Gastroesophageal sphincter (tissue), 4 donors: ENCODE measurements around the gene TSACC. TPM values are rescaled to one million over a fixed set of nuclear protein-coding genes. Genes with fewer than 3 reads are reported as not detected.
"Not testable (repeated sequence)": the region's sequence is repeated elsewhere in the genome, so short reads cannot be mapped to it uniquely, and the experiment has no call there.

Experiments used
- ATAC-seq: fragments of 150-250 bp; one replicate; pipeline ENCODE4 v1.9.1; 2016; ENCODE audit warnings: mild to moderate bottlenecking, moderate library complexity
- H3K27ac ChIP-seq, 4 donors: fragments of 200-600 bp; sonication (generic) in 3 of 4; 1 replicate in 3 of 4; 2 replicates in 1 of 4; pipeline ENCODE4 v1.5.1; 2016 to 2019
- H3K27me3 ChIP-seq: fragments of 200-600 bp; sonication (generic); one replicate; pipeline ENCODE4 v1.5.1; 2019
- H3K36me3 ChIP-seq, 2 donors: fragments of 200-600 bp; sonication (generic); one replicate each; pipeline ENCODE4 v1.5.1; 2019; ENCODE audit warnings: control low read depth in 1 of 2
- H3K4me1 ChIP-seq, 3 donors: fragments of 200-600 bp; sonication (generic); 1 replicate in 2 of 3; 2 replicates in 1 of 3; pipeline ENCODE4 v1.5.1; 2016 to 2019; ENCODE audit warnings: control low read depth in 2 of 3
- H3K4me3 ChIP-seq, 2 donors: fragments of 200-600 bp; sonication (generic); one replicate each; pipeline ENCODE4 v1.5.1; 2019; ENCODE audit warnings: mild to moderate bottlenecking in 1 of 2, moderate library complexity in 1 of 2
- H3K9me3 ChIP-seq, 3 donors: fragments of 200-600 bp; sonication (generic); one replicate each; pipeline ENCODE4 v1.5.1; 2017 to 2019; ENCODE audit warnings: control low read depth in 2 of 3
- EP300 ChIP-seq: sonication (generic); formaldehyde crosslinking; IDR thresholded peaks from one replicate; pipeline ENCODE4 v1.6.1; 2017; ENCODE audit warnings: antibody characterized with exemption, mild to moderate bottlenecking
- POLR2A ChIP-seq, 2 donors: fragments of 450-650 bp; IDR thresholded peaks; one replicate each; pipeline ENCODE4 v1.6.1; 2017; ENCODE audit warnings: antibody characterized with exemption in 2 of 2, mild to moderate bottlenecking in 2 of 2, moderate library complexity in 1 of 2
- POLR2AphosphoS5 ChIP-seq: sonication (generic); formaldehyde crosslinking; IDR thresholded peaks from one replicate; pipeline ENCODE4 v1.6.1; 2017; ENCODE audit warnings: antibody characterized with exemption
- WGBS, 2 donors: methylation state at CpG; one replicate each; pipeline ENCODE4 v1.1.5; 2018; ENCODE audit warnings: low coverage in 1 of 2; 5-methylcytosine and 5-hydroxymethylcytosine counted together
- total RNA-seq, 4 donors: library from RNA; depleted of rRNA; stranded (reverse); fragments of >200 nt; gene quantifications; one replicate each; pipeline ENCODE4 v1.1.0, GENCODE V29; 2016
- TF ChIP-seq, protein P1 (sequence below), 4 experiments: fragments of 200-600 bp in 2 of 4; fragments of 450-650 bp in 2 of 4; sonication (generic) in 1 of 4; IDR thresholded peaks; one replicate each; pipeline ENCODE4 v1.5.1; 2017 to 2019; ENCODE audit warnings: antibody characterized with exemption in 4 of 4, mild to moderate bottlenecking in 2 of 4, moderate library complexity in 2 of 4

Gene TSACC
- total RNA-seq, 4 donors from 2014 or later: not detected

DNA sequence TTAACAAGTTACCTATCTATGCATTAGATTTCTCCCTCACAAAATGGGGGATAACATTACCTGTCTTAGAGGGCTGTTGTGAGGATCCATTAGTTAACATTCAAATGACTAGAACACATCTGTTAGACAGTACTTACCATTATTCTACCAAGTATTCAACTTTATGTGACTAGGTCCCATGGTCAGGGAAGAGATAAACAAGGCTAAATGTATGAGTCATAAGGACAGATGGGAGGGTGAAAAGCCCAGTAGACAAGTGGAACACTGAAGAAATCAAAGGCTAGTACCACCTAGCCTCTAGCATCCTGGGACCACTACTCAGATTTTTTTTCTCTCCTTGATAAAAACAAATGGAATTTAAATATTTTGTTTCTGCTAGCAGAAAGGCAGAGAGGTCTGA lies 30.2 kb upstream of the TSACC start:
- Histone ChIP-seq H3K36me3 (peaks cover 0 to 90% of the 10 kb centered on the region in 2 donors), H3K27me3 (no peaks in the 10 kb centered on the region), H3K27ac (no peak overlapping the region), H3K4me1 (no peaks in the 10 kb centered on the region), H3K4me3 (no peak overlapping the region), H3K9me3 (no peaks in the 10 kb centered on the region)
- no peak for ATAC-seq
- TF ChIP-seq EP300 (no peak), POLR2A (IDR thresholded peaks at IDR 0.05) (no peak), POLR2AphosphoS5 (no peak)
- TF ChIP-seq, protein P1, sequence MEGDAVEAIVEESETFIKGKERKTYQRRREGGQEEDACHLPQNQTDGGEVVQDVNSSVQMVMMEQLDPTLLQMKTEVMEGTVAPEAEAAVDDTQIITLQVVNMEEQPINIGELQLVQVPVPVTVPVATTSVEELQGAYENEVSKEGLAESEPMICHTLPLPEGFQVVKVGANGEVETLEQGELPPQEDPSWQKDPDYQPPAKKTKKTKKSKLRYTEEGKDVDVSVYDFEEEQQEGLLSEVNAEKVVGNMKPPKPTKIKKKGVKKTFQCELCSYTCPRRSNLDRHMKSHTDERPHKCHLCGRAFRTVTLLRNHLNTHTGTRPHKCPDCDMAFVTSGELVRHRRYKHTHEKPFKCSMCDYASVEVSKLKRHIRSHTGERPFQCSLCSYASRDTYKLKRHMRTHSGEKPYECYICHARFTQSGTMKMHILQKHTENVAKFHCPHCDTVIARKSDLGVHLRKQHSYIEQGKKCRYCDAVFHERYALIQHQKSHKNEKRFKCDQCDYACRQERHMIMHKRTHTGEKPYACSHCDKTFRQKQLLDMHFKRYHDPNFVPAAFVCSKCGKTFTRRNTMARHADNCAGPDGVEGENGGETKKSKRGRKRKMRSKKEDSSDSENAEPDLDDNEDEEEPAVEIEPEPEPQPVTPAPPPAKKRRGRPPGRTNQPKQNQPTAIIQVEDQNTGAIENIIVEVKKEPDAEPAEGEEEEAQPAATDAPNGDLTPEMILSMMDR (IDR thresholded peaks at IDR 0.05): no peak

DNA sequence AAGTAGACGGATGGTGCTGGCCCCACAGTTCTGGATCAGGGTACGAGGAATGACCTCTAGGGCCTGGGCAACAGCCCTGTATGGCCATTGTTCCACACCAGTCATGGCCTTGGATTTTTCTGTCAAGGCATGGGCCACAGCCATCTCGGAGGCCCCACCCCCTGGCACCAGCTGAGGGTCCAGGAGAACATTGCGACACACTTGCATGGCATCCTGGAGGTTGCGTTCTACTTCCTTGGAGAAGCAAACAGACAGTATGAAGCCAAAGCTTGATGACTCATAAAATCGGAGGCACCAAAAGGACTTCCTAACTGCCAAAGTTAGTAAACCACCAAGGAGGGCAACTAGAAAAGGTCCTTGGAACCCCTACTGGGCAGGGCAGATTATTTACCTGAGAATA lies 27.4 kb upstream of the TSACC start:
- H3K4me3 ChIP-seq: no peak overlapping the region
- H3K27me3 ChIP-seq: no peaks in the 10 kb centered on the region
- no peak overlapping the region for H3K27ac ChIP-seq
- TF ChIP-seq, protein P1 (IDR thresholded peaks at IDR 0.05): no peak
- no peak for TF ChIP-seq EP300
- no peak for TF ChIP-seq POLR2A (IDR thresholded peaks at IDR 0.05)
- no peak for TF ChIP-seq POLR2AphosphoS5
- peaks cover 0 to 100% of the 10 kb centered on the region in 2 donors for H3K36me3 ChIP-seq
- 61 to 77% methylated on average over 2 to 4 of the region's 6 CpGs for WGBS, 2 donors
- ATAC-seq: peak; percentile 31
- H3K4me1 ChIP-seq: no peaks in the 10 kb centered on the region
- H3K9me3 ChIP-seq: no peaks in the 10 kb centered on the region

DNA sequence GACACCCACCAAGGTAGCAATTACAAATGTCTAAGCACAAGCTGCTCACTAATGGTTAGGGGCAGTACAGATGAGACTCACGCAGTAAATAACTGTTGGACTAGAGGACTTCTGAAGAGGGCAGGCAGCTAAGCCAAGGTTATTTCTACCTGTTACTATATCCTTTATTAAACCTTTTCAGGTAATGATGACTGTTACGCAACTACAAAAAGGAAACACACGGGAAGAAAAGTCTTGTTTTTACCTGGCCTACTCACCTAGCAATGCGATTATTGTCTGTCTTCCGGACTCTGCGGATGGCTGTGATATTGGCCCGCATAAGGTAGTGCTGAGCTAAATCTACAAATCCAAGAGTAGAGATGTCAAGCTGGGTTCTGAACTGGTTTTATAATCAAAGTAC lies 21.4 kb upstream of the TSACC start:
- Histone ChIP-seq H3K36me3 (peaks cover 20 to 100% of the 10 kb centered on the region in 2 donors), H3K27me3 (no peaks in the 10 kb centered on the region), H3K27ac (no peak overlapping the region), H3K4me1 (no peaks in the 10 kb centered on the region), H3K4me3 (no peak overlapping the region), H3K9me3 (no peaks in the 10 kb centered on the region)
- ATAC-seq: no peak
- 83 to 93% methylated on average over 1 to 7 of the region's 7 CpGs for WGBS, 2 donors
- TF ChIP-seq, protein P1 (IDR thresholded peaks at IDR 0.05): no peak
- no peak for TF ChIP-seq POLR2AphosphoS5
- no peak for TF ChIP-seq EP300
- no peak for TF ChIP-seq POLR2A (IDR thresholded peaks at IDR 0.05)

GRCh38 chr1:156319664-156320063 lies 18.7 kb upstream of the TSACC start:
- Histone ChIP-seq H3K4me3 (no peak overlapping the region), H3K9me3 (no peaks in the 10 kb centered on the region), H3K36me3 (peaks cover 20 to 100% of the 10 kb centered on the region in 2 donors), H3K4me1 (no peaks in the 10 kb centered on the region), H3K27me3 (no peaks in the 10 kb centered on the region), H3K27ac (no peak overlapping the region)
- no peak for ATAC-seq
- 50% methylated on average over 1 of the region's 1 CpG; no CpG with 5 or more reads in 1 of the 2 donors for WGBS, 2 donors
- no peak for TF ChIP-seq EP300
- TF ChIP-seq, protein P1 (IDR thresholded peaks at IDR 0.05): peak; percentile 25 to 36 (median 30)

- Histone ChIP-seq H3K4me3 (no peak overlapping the region), H3K36me3 (peaks cover 20 to 100% of the 10 kb centered on the region in 2 donors), H3K4me1 (no peaks in the 10 kb centered on the region), H3K9me3 (no peaks in the 10 kb centered on the region), H3K27me3 (no peaks in the 10 kb centered on the region), H3K27ac (no peak overlapping the region)
- TF ChIP-seq, protein P1 (IDR thresholded peaks at IDR 0.05): no peak
- TF ChIP-seq POLR2AphosphoS5: no peak
- TF ChIP-seq EP300: no peak
- no peak for TF ChIP-seq POLR2A (IDR thresholded peaks at IDR 0.05)
- ATAC-seq: no peak
- WGBS, 2 donors: 65 to 68% methylated on average over 2 to 3 of the region's 3 CpGs
Measured at GRCh38 chr1:156320560-156320959, 17.8 kb upstream of the TSACC start.

DNA sequence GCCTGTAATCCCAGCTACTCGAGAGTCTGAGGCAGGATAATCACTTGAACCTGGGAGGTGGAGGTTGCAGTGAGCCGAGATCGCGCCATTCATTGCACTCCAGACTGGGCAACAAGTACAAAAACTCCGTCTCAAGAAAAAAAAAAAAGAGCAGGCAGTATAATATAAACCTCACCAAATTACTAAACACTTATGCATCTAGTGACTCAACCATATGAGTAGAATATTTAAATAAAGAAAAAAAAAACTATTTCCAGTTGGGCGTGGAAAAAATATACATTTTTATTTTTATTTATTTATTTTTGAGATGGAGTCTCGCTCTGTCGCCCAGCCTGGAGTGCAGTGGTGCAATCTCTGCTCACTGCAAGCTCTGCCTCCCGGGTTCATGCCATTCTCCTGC lies 15.1 kb upstream of the TSACC start:
- H3K4me1 ChIP-seq, H3K27ac ChIP-seq, H3K4me3 ChIP-seq, ATAC-seq, H3K27me3 ChIP-seq, H3K9me3 ChIP-seq: not testable (repeated sequence)
- WGBS, 2 donors: 86 to 87% methylated on average over 9 of the region's 9 CpGs
- H3K36me3 ChIP-seq: peaks cover 11 to 91% of the 10 kb centered on the region in 2 donors
